Liver (tissue), 9 donors: ENCODE results near the gene KRTAP22-1. TPM values are rescaled to one million over a fixed set of nuclear protein-coding genes. Genes with fewer than 3 reads are reported as not detected.

Experiments
- DNase-seq: peaks from one replicate; pipeline ENCODE4 v3.0.0-alpha.2; 2017; ENCODE audit warnings: low spot score
- H3K27ac ChIP-seq, 2 donors: one replicate each; pipeline ENCODE4 v1.7.0; 2013; ENCODE audit warnings: inconsistent platforms in 2 of 2, low read length in 2 of 2, control low read depth in 1 of 2, low read depth in 1 of 2, mild to moderate bottlenecking in 1 of 2
- H3K27me3 ChIP-seq, 4 donors: one replicate each; pipeline versions ENCODE4 v1.6.1 to v1.7.0; 2013; ENCODE audit warnings: low read length in 3 of 4, inconsistent platforms in 1 of 4, mild to moderate bottlenecking in 1 of 4, moderate library complexity in 1 of 4; ENCODE audit not compliant: control insufficient read depth in 4 of 4, insufficient read depth in 4 of 4
- H3K36me3 ChIP-seq, 4 donors: one replicate each; pipeline versions ENCODE4 v1.6.1 to v1.7.0; 2013; ENCODE audit warnings: low read length in 3 of 4, mild to moderate bottlenecking in 3 of 4, low read depth in 1 of 4, moderate library complexity in 1 of 4; ENCODE audit not compliant: control insufficient read depth in 4 of 4, insufficient read depth in 3 of 4
- H3K4me1 ChIP-seq, 4 donors: one replicate each; pipeline versions ENCODE4 v1.6.1 to v1.7.0; 2013; ENCODE audit warnings: low read length in 3 of 4, mild to moderate bottlenecking in 3 of 4, moderate library complexity in 1 of 4; ENCODE audit not compliant: control insufficient read depth in 4 of 4, insufficient read depth in 4 of 4
- H3K4me3 ChIP-seq, 3 donors: one replicate each; pipeline versions ENCODE4 v1.6.1 to v1.7.0; 2013; ENCODE audit warnings: low read length in 3 of 3, control low read depth in 1 of 3, low read depth in 1 of 3, mild to moderate bottlenecking in 1 of 3
- H3K9ac ChIP-seq, 2 donors: one replicate each; pipeline ENCODE4 v1.7.0; 2013; ENCODE audit warnings: low read length in 2 of 2, mild to moderate bottlenecking in 2 of 2, moderate library complexity in 2 of 2, control low read depth in 1 of 2, low read depth in 1 of 2
- H3K9me3 ChIP-seq, 4 donors: one replicate each; pipeline versions ENCODE4 v1.6.1 to v1.7.0; 2013; ENCODE audit warnings: low read length in 3 of 4; ENCODE audit not compliant: control insufficient read depth in 4 of 4
- CTCF ChIP-seq: fragments of 150-350 bp; IDR thresholded peaks from 2 replicates; pipeline ENCODE4 v1.5.1; 2017; ENCODE audit warnings: improper control_type of control experiment, low read depth, low read length; ENCODE audit not compliant: missing input control
- FOXA2 ChIP-seq: IDR thresholded peaks from 2 replicates; pipeline ENCODE4 v1.6.1; 2016; ENCODE audit warnings: antibody characterized with exemption
- HNF4G ChIP-seq: IDR thresholded peaks from 2 replicates; pipeline ENCODE4 v1.6.1; 2016; ENCODE audit warnings: antibody characterized with exemption
- JUND ChIP-seq, 2 donors: IDR thresholded peaks; 2 replicates each; pipeline ENCODE4 v1.6.1; 2016; ENCODE audit warnings: antibody characterized with exemption in 2 of 2
- RAD21 ChIP-seq, 2 donors: IDR thresholded peaks; 2 replicates each; pipeline ENCODE4 v1.6.1; 2016; ENCODE audit warnings: antibody characterized with exemption in 2 of 2, mild to moderate bottlenecking in 2 of 2
- REST ChIP-seq: IDR thresholded peaks from 2 replicates; pipeline ENCODE4 v1.6.1; 2016; ENCODE audit warnings: antibody characterized with exemption, mild to moderate bottlenecking
- RXRA ChIP-seq, 2 donors: IDR thresholded peaks; 2 replicates each; pipeline ENCODE4 v1.6.1; 2017 to 2018; ENCODE audit warnings: antibody characterized with exemption in 2 of 2, mild to moderate bottlenecking in 1 of 2
- TAF1 ChIP-seq: conservative IDR thresholded peaks from 2 replicates; pipeline ENCODE4 v1.6.1; 2016; ENCODE audit warnings: antibody characterized with exemption, mild to moderate bottlenecking
- ZBTB33 ChIP-seq: IDR thresholded peaks from 2 replicates; pipeline ENCODE4 v1.6.1; 2016; ENCODE audit warnings: antibody characterized with exemption
- WGBS: extraction: QIAGEN DNeasy Blood & Tissue Kit; methylation state at CpG from one replicate; pipeline ENCODE4 v1.1.7; 2013; 5-methylcytosine and 5-hydroxymethylcytosine counted together
- polyA plus RNA-seq, 2 donors: library from polyadenylated mRNA; stranded (reverse) in 1 of 2; unstranded in 1 of 2; fragments of 200-250 nt in 1 of 2; fragments of >200 nt in 1 of 2; fragmentation: Nextera tagmentation in 1 of 2; extraction: Ambion mirVana in 1 of 2; gene quantifications; one replicate each; pipeline versions ENCODE4 v1.2.1 to v1.2.3, GENCODE V29; 2013 to 2015
- total RNA-seq, 2 donors: library from RNA; depleted of rRNA; stranded (reverse); fragments of >200 nt; gene quantifications; one replicate each; pipeline ENCODE4 v1.2.3, GENCODE V29; 2014
- donor health status: healthy.
- donor health status: healthy.
- donor health status: healthy.
- donor health status: healthy.
- donor health status: healthy.

The KRTAP22-1 gene
- total and polyA plus RNA-seq, 4 donors = not detected

GRCh38 chr21:30615199-30615598 lies 14.3 kb downstream of the KRTAP22-1 start:
- TF ChIP-seq TAF1 = no peak
- no peak for TF ChIP-seq REST
- no peak for TF ChIP-seq HNF4G
- no peak for TF ChIP-seq RXRA (IDR thresholded peaks at IDR 0.05)
- TF ChIP-seq ZBTB33 = no peak
- no peak for TF ChIP-seq RAD21 (IDR thresholded peaks at IDR 0.05)
- TF ChIP-seq CTCF = no peak
- Histone ChIP-seq H3K27ac (no peak overlapping the region), H3K9me3 (no peaks in the 10 kb centered on the region), H3K4me3 (no peak overlapping the region), H3K36me3 (no peaks in the 10 kb centered on the region), H3K27me3 (no peaks in the 10 kb centered on the region), H3K9ac (no peak overlapping the region), H3K4me1 (no peaks in the 10 kb centered on the region)
- DNase-seq = no peak

- Histone ChIP-seq H3K9me3 (no peaks in the 10 kb centered on the region), H3K36me3 (no peaks in the 10 kb centered on the region), H3K4me3 (no peak within 1 kb of the TSS), H3K27me3 (no peaks in the 10 kb centered on the region), H3K9ac (no peak within 1 kb of the TSS), H3K27ac (no peak within 1 kb of the TSS), H3K4me1 (no peaks in the 10 kb centered on the region)
- no peak for TF ChIP-seq JUND (IDR thresholded peaks at IDR 0.05)
- no peak for TF ChIP-seq RAD21 (IDR thresholded peaks at IDR 0.05)
- TF ChIP-seq FOXA2 = no peak
- no peak for TF ChIP-seq ZBTB33
- no peak for TF ChIP-seq TAF1
- no peak for DNase-seq
- 92% methylated on average over 2 of the region's 2 CpGs for WGBS
Measured at GRCh38 chr21:30616125-30616524, 15.2 kb downstream of the KRTAP22-1 start, which contains the start of gene KRTAP20-1. TSS of gene KRTAP20-1 (plus strand) at chr21:30616425. CDS start at chr21:30616455, 30 bp downstream.
